Measurements from ENCODE around the gene ADGRE2.
"Not testable (repeated sequence)": the region's sequence is repeated elsewhere in the genome, so short reads cannot be mapped to it uniquely, and the experiment has no call there.

Gene ADGRE2

GRCh38 chr19:14777645-14778044 is 715 bp downstream of the ADGRE2 start:
- ATAC-seq: not testable (repeated sequence)

DNA sequence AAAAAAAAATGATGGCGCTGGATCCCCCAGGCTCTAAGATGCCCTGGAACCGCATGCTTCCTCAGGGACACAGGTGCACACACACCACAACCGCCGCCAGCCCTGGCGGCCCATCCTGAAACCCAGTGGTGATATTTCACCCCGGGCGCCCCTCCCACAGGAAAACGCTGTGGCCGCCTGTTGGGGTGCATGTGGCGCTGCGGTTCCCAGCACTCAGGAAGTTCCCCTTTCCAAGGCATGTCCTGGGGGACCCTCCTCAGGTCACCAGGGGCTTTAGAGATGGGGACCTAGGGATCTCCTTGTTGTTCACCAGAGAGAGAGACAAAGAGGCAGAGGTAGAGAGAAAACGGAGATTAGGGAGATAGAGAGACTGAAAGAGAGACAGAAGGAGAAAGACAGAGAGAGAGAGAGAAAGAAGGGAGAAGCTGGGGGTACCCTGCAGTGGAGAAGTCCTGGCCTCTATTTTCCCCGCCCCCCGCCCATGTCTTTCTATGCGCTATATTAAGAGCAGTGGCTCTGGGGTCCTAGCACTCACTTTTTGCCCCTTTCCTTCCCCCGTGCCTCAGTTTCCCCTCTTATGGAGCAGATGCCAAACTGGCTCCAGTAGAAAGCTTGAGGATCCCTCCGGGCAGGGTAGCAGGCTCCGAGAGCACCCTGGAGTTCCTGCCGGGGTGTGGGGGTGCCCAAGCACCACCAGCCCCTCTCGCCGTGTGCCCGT is 2.3 kb downstream of the ADGRE2 start:
- no peak for ATAC-seq

GRCh38 chr19:14775326-14775725 is 3.0 kb downstream of the ADGRE2 start:
- ATAC-seq: not testable (repeated sequence)

DNA sequence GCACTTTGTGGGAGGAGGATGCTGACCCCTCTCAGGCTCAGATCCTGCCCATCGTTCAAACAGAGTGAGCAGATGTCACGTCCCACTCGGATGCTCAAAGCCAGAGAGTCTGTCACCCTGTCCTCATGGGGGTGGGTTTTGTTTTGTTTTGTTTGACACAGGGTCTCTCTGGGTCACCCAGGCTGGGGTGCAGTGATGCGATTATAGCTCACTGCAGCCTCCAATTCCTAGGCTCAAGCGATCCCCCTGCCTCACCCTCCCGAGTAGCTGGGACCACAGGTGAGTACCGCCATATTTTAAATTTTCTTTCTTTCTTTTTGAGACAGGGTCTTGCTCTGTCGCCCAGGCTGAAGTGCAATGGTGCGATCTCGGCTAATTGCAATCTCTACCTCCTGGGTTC is 4.0 kb downstream of the ADGRE2 start:
- ATAC-seq: no peak

GRCh38 chr19:14773722-14774121 is 4.6 kb downstream of the ADGRE2 start:
- ATAC-seq: not testable (repeated sequence)

- ATAC-seq: no peak
Measured at GRCh38 chr19:14772995-14773394, 5.4 kb downstream of the ADGRE2 start.

- no peak for ATAC-seq
Measured at GRCh38 chr19:14772467-14772866, 5.9 kb downstream of the ADGRE2 start.

- no peak for ATAC-seq
Measured at GRCh38 chr19:14770944-14771839, 7.2 kb downstream of the ADGRE2 start.

GRCh38 chr19:14770136-14770535 is 8.2 kb downstream of the ADGRE2 start:
- no peak for ATAC-seq

DNA sequence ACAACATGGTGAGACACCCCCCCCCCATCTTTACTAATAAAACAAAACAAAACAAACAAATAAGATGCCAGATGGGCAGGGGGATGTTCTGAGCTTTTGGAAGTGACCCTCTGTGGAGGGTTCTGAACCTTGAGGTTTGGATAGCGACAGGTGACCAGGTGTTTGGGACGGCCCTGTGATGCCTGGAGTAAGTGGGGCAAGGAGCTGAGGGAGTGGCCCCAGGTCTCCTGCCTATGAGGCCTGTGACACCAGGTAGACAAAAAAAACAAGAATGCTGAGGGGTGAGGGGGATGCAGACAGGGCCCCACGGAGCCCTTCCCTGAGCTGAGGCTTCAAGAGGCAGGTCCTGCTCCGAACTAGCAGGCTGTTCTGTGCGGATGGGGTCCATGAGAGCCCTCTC is 9.2 kb downstream of the ADGRE2 start:
- no peak for ATAC-seq

DNA sequence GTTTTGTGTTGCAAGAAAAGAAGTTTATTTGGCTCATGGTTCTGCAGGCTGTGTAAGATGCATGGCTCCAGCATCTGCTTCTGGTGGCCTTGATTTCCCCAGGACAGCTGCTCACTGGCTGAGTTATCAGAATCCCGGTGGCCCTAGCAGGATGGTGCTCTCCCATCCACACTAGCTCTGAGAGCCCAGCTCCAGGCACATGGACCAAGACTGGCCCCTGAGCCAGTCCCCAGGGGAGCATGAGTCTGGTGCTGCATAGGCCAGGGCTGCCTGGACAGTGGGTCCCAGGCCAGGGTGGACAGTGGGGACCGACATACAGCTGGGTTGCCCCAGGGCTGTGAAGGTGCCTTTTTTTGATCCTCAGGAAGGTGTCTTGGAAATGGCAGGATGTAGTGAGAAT is 10.4 kb downstream of the ADGRE2 start:
- ATAC-seq: no peak

DNA sequence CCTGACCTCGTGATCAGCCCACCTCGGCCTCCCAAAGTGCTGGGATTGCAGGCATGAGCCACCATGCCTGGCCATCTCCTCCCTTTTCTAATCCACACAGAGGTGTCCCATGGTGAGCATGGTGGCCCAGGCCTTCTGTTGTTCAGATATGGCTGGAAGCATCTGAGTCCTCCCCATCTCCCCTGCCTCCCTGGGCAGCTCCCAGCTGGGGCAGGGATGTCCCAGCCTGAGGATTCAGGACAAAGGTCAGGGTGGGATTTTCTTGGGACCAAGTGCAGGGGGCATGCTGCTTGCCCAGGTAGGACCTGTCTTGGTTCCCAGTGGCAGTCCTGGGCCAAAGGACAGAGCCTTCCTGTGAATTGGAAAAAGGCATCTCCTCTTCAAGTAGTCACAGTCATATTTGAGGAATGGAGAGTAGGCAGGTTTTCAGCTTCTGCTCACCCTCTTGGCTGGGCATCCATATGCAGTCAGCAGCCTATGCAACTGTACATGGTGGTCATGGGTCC is 10.8 kb downstream of the ADGRE2 start:
- no peak for ATAC-seq

- ATAC-seq: not testable (repeated sequence)
Measured at GRCh38 chr19:14765841-14766240, 12.5 kb downstream of the ADGRE2 start.

GRCh38 chr19:14765403-14765802 is 13.0 kb downstream of the ADGRE2 start:
- not testable (repeated sequence) for ATAC-seq

- no peak for ATAC-seq
Measured at GRCh38 chr19:14764401-14764800, 14.0 kb downstream of the ADGRE2 start.

DNA sequence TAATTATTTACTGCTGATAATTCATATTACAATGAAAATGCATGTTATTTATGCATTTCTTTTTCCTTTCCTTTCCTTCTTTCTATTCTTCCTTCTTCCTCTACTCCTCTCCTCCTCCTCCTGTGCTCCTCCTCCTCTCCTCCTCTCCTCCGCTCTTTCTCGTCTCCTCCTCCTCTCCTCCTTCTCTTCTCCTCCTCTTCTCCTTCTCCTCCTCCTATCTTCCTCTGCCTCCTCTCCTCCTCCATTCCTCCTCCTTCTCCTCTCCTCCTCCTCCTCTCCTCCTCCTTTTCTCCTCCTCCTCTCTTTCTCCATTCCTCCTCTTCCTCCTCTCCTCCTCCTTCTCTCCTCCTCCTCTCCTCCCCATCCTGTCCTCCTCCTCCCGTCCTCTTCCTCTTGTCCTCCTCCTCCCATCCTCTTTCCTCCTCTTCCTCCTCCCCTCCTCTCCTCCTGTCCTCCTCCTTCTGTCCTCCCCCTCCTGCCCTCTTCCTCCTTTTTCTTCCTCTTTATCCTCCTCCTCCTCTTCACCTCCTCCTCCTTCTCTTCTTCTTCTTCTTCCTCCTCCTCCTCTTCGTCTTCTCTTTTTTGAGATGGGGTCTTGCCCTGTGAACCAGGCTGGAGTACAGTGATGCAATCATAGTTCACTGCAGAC is 14.7 kb downstream of the ADGRE2 start:
- ATAC-seq: no peak

DNA sequence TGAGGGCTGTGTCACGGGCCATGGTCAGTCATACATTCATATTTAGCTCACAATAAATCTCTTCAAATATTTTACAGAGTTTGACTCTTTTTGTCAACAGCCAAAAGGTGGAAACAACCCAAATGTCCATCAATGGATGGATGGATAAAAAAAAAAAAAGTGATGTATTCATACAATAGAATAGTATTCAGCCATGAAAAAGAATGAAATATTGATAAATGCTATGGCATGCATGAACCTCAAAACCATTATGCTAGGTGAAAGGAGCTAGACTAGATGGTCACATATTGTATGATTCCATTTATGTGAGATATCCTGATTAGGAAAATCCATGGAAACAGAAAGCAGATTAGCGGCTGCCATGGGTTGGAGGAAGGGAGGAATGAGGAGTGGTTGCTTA is 16.2 kb downstream of the ADGRE2 start:
- no peak for ATAC-seq

GRCh38 chr19:14761607-14762006 is 16.8 kb downstream of the ADGRE2 start:
- ATAC-seq: no peak

GRCh38 chr19:14758816-14759215 is 19.5 kb downstream of the ADGRE2 start:
- ATAC-seq: no peak

DNA sequence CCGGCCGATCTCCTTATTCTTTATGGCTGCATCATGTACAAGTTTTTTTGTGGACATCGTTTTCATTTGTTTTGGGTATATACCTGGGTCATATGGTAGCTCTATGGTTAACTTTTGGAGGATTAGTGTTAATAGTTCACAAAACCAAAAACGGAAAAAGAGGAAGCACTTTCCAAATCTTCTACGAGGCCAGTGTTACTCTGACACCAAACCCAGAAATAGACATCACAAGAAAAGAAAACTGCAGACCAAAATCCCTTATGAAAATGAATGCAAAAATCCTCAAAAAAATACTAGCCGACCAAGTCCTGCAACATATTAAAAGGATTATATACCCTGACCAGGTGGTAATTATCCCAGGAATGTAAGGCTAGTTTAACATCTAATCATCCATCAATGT is 29.8 kb downstream of the ADGRE2 start:
- no peak for ATAC-seq

DNA sequence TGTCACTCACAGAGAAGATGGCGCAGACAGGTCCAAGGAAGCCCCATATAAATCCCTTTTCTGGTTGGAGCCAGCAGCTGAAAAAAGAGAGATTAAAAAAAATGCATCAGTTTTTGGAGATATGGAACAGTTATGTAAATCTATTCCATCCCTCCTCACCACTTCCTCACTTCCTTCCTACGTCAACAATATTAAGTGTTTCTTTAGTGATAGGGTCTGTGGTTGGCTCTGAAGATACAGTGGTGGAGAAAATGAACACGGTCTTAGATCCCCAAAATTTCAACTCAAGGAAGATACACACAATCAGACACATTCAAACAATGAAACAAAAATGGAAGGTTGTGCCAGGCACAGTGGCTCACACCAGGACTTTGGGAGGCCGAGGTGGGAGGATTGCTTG is 31.5 kb downstream of the ADGRE2 start:
- no peak for ATAC-seq

DNA sequence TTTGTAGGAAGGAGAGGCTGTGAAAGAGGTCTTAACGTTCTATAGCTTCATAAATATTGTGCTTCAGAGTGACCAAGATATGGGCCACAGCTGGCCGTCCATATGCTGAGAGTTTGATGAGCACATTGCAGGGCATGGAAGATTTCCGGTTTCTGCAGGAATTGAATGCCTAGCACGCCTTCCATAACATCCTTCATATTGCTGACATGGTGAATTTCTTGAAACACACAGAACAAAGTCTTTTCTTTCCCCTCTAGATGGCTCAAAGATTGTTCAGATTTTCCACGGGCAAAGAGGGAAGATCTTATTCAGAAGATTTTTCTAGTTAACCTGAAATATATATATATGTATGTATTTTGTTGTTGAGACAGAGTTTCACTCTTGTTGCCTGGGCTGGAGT is 42.4 kb downstream of the ADGRE2 start:
- ATAC-seq: no peak

DNA sequence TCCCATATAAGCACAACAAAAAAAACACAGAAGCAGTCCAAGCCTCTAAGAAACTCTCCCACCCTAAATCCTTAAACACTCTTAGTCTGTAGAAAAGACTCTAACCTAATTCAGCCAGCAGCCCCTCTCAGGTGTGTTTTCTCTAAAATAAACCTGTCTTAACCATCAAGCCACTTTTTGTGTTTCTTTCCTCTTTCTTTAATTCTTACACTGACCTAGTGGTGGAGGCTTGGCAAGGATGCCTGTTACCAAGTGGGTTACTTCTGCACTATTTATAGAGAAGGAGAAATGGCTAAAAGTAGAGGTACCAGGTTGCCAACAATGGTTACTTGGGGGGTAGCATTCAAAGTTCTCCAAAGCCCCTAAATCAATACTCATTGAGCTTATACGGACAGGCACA is 44.8 kb downstream of the ADGRE2 start:
- no peak for ATAC-seq

Measured in activated CD4-positive, CD25-positive, alpha-beta regulatory T cell treated with anti-CD3 and anti-CD28 coated beads, Interleukin-2, amount 50 U/mL, for 24 hours (primary cell).